Adrenal gland (tissue), 12 donors: ENCODE measurements around the gene ZNF488. TPM values are rescaled to one million over a fixed set of nuclear protein-coding genes. Genes with fewer than 3 reads are reported as not detected.

Experiments used
- DNase-seq, 7 donors: peaks; one replicate each; pipeline ENCODE4 v3.0.0-alpha.2; 2019 to 2020
- H3K27ac ChIP-seq, 5 donors: fragments of 200-600 bp; sonication (generic) in 4 of 5; 1 replicate in 3 of 5; 2 replicates in 2 of 5; pipeline versions ENCODE4 v1.5.1 to v1.8.0; 2016 to 2020; ENCODE audit warnings: mild to moderate bottlenecking in 1 of 5
- H3K27me3 ChIP-seq: fragments of 200-600 bp; 2 replicates; pipeline ENCODE4 v1.8.0; 2021
- H3K36me3 ChIP-seq, 2 donors: fragments of 200-600 bp; replicated peaks in 1 of 2; 1 replicate in 1 of 2; 2 replicates in 1 of 2; pipeline versions ENCODE4 v1.5.1 to v1.8.0; 2018 to 2022
- H3K4me1 ChIP-seq, 2 donors: fragments of 200-600 bp; replicated peaks in 1 of 2; 1 replicate in 1 of 2; 2 replicates in 1 of 2; pipeline versions ENCODE4 v1.5.1 to v1.8.0; 2018 to 2021
- H3K4me3 ChIP-seq, 4 donors: fragments of 200-600 bp; sonication (generic) in 3 of 4; one replicate each; pipeline ENCODE4 v1.5.1; 2016 to 2018
- H3K9me3 ChIP-seq, 3 donors: fragments of 200-600 bp; sonication (generic) in 1 of 3; replicated peaks in 1 of 3; 1 replicate in 2 of 3; 2 replicates in 1 of 3; pipeline versions ENCODE4 v1.5.1 to v1.8.0; 2016 to 2021
- CTCF ChIP-seq, 6 experiments: fragments of 450-650 bp in 4 of 6; fragments of 200-600 bp in 2 of 6; sonication (generic) in 1 of 6; IDR thresholded peaks; 1 replicate in 5 of 6; 2 replicates in 1 of 6; pipeline versions ENCODE4 v1.5.1 to v1.8.0; 2016 to 2021; ENCODE audit warnings: antibody characterized with exemption in 6 of 6, mild to moderate bottlenecking in 2 of 6, moderate library complexity in 1 of 6
- POLR2A ChIP-seq, 2 donors: fragments of 450-650 bp; IDR thresholded peaks; one replicate each; pipeline ENCODE4 v1.6.1; 2017; ENCODE audit warnings: antibody characterized with exemption in 2 of 2, mild to moderate bottlenecking in 2 of 2, moderate library complexity in 1 of 2
- WGBS, 4 donors: extraction: QIAGEN DNeasy Blood & Tissue Kit in 2 of 4; methylation state at CpG; one replicate each; pipeline versions ENCODE4 v1.1.5 to v1.1.7; 2013 to 2017; 5-methylcytosine and 5-hydroxymethylcytosine counted together
- intact Hi-C, 2 donors: fragments of 100-400 bp; cut with DNase I; formaldehyde crosslinking; loops; one replicate each; pipeline versions ENCODE4 v1.14.1 to v1.15.0; 2022 to 2023
- polyA plus RNA-seq, 3 donors: library from polyadenylated mRNA; stranded (reverse); fragments of 200-250 nt in 2 of 3; fragments of 350-450 nt in 1 of 3; fragmentation: Illumina TruSeq in 1 of 3; extraction: RNeasy Lipid Tissue Mini Kit (QIAGEN cat#74804) in 1 of 3; gene quantifications; one replicate each; pipeline ENCODE4 v1.2.3, GENCODE V29; 2013 to 2014
- total RNA-seq, 9 donors: library from RNA; depleted of rRNA in 4 of 9; stranded (reverse); fragments of >200 nt in 4 of 9; fragments of 120-200 nt in 1 of 9; fragmentation: NEBNext Ultra II Directional in 1 of 9; extraction: Animal tissue kit (Norgen Biotek cat#: 25700) in 1 of 9; gene quantifications; one replicate each; pipeline versions ENCODE4 v1.1.0 to v1.2.4, GENCODE V29; 2013 to 2023
- donor health status: healthy with polysubstance abuse.
- donor health status: Bipolar disorder and iron deficiency.
- donor health status: DM: yes; HTN: yes; CAD: no.
- donor health status: DM: no; HTN: no; CAD: no.
- donor health status: DM: no; HTN: no; CAD: no.
- donor health status: DM: yes; HTN: yes; CAD: no.

The ZNF488 gene
- total and polyA plus RNA-seq, 12 donors: 0.03 to 0.20 (median 0.11) TPM; not detected in 3

- H3K4me1 ChIP-seq: no peaks in the 10 kb centered on the region
- H3K36me3 ChIP-seq: no peaks in the 10 kb centered on the region
- 82 to 91% (median 87%) methylated on average over 6 to 7 of the region's 7 CpGs for whole genome bisulfite sequencing, 4 donors
- intact Hi-C loops: no loop called here
- no peaks in the 10 kb centered on the region for H3K9me3 ChIP-seq
- no peaks in the 10 kb centered on the region for H3K27me3 ChIP-seq
- no peak for DNase-seq
- no peak overlapping the region for H3K4me3 ChIP-seq
- no peak overlapping the region for H3K27ac ChIP-seq
- TF ChIP-seq POLR2A (IDR thresholded peaks at IDR 0.05) (no peak), CTCF (IDR thresholded peaks at IDR 0.05) (no peak)
Observed at GRCh38 chr10:47421057-47421952, 37.2 kb upstream of the ZNF488 start.

- Histone ChIP-seq H3K27ac (no peak overlapping the region), H3K36me3 (no peaks in the 10 kb centered on the region), H3K9me3 (no peaks in the 10 kb centered on the region), H3K4me3 (no peak overlapping the region), H3K27me3 (no peaks in the 10 kb centered on the region), H3K4me1 (no peaks in the 10 kb centered on the region)
- intact Hi-C loops: no loop called here
- 81 to 89% (median 83%) methylated on average over 11 to 14 of the region's 14 CpGs for WGBS, 4 donors
- no peak for DNase-seq
- TF ChIP-seq POLR2A (IDR thresholded peaks at IDR 0.05) (no peak), CTCF (IDR thresholded peaks at IDR 0.05) (no peak)
Observed at GRCh38 chr10:47420305-47421056, 36.4 kb upstream of the ZNF488 start.

- intact Hi-C loops: no loop called here
- Histone ChIP-seq H3K27me3 (no peaks in the 10 kb centered on the region), H3K27ac (no peak overlapping the region), H3K36me3 (no peaks in the 10 kb centered on the region), H3K4me1 (no peaks in the 10 kb centered on the region), H3K4me3 (no peak overlapping the region), H3K9me3 (no peaks in the 10 kb centered on the region)
- DNase-seq: no peak
- TF ChIP-seq CTCF (IDR thresholded peaks at IDR 0.05) (no peak), POLR2A (IDR thresholded peaks at IDR 0.05) (no peak)
- WGBS, 4 donors: 86 to 100% (median 92%) methylated on average over 1 to 2 of the region's 2 CpGs
Observed at GRCh38 chr10:47419421-47419820, 35.3 kb upstream of the ZNF488 start.

- Histone ChIP-seq H3K36me3 (no peaks in the 10 kb centered on the region), H3K27me3 (no peaks in the 10 kb centered on the region), H3K9me3 (no peaks in the 10 kb centered on the region), H3K27ac (no peak overlapping the region), H3K4me3 (no peak overlapping the region), H3K4me1 (no peaks in the 10 kb centered on the region)
- TF ChIP-seq CTCF (IDR thresholded peaks at IDR 0.05) (no peak), POLR2A (IDR thresholded peaks at IDR 0.05) (no peak)
- no peak for DNase-seq
- 79 to 91% (median 88%) methylated on average over 2 to 4 of the region's 4 CpGs for WGBS, 4 donors
- intact Hi-C loops: no loop called here
Observed at GRCh38 chr10:47418966-47419365, 34.9 kb upstream of the ZNF488 start.
